GM18868 (cell line): ENCODE results near the gene PLPPR1.
"Not testable (repeated sequence)": the region's sequence is repeated elsewhere in the genome, so short reads cannot be mapped to it uniquely, and the experiment has no call there.

Experiments
- ATAC-seq: cut with Tn5 transposase; IDR thresholded peaks from one replicate; pipeline ENCODE4 v1.9.1; 2021; ENCODE audit warnings: mild to moderate bottlenecking, moderate library complexity; ENCODE audit not compliant: unreplicated experiment

PLPPR1 gene

GRCh38 chr9:101028346-101029314 is at the start of gene PLPPR1:
PLPPR1 (plus strand) TSS chr9:101028727.
- no peak for ATAC-seq

GRCh38 chr9:100989731-100990130 is 38.8 kb upstream of the PLPPR1 start:
- ATAC-seq = no peak

DNA sequence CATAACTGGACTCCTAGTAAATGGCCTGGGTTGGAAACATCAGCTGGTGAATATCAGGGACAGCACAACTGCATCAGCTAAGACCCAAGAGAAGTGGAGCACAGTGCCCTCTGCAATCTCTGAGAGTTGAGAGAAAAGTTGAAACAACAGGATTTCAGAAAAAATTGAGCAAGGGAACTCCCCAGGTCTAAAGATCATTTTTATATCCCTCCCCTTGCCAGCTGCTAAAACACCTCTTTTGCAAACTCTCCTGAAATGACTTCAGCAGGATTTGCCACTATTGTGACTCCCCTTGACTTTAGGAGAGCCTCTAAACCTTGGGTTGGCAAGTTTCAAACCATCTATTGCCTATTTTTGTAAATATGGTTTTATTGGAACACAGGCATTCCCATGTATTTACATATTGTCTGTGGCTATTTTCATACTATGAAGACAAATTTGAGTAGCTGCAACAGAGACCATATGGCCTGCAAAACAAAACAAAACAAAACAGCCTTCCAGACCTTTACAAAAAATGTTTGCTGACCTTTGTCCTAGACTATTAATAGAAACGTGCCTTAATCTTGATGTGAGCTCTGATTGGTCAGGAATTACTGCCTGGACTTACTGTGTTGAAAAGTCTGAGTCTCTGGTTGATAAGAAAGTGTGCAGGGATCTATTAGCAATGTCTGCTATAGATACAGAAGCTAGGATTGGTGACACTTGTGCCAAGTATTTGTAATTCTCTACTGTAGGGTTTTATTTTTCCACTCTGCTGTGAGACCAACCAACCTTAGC is 37.7 kb upstream of the PLPPR1 start:
- ATAC-seq = no peak

DNA sequence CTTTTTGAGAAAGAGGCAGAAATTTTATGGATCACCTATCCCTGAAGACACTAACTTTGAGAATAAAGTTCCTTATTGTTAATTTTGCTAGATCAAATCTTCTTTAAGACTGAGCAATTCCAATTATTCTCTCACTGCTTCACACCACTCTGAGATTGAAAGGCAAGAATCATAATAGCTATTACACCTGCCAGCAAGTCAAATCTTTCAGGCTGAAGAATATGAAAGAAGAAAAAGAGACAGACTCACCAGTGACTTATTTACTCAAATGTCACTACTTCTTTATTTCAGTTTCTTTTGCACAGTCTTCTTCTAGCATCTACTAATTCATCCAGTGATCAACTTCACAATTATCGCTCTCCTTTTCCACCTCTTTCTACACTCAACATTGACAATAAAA is 35.9 kb upstream of the PLPPR1 start:
- ATAC-seq = no peak

DNA sequence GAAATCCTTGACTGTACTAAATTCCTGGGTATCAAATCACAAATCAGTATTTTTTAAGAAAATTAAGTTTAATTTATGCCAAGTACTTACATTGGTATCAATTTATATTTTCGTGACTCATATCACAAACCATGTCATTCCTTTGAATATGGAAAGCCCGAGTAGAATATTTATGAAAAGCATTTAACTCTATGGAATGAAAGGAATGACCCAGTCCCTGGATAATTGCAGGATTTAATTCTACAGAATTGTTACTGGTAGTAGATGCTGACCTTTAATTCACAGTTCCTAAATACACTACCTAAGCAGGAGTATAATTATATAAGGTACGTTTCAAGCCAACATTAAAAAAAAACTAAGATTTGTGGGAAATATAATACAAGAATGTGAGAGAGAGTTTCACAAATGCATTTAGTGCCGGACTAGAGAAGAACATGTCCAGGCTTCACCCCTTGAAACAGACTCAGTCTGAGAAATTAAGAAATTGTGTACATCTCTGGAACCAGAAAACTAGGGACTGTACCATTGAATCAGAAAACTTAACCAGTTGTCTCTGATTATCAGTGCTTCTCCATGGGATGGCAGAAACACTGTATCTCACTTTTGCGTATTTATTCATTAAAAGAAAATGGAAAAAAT is 28.5 kb upstream of the PLPPR1 start:
- ATAC-seq = no peak

DNA sequence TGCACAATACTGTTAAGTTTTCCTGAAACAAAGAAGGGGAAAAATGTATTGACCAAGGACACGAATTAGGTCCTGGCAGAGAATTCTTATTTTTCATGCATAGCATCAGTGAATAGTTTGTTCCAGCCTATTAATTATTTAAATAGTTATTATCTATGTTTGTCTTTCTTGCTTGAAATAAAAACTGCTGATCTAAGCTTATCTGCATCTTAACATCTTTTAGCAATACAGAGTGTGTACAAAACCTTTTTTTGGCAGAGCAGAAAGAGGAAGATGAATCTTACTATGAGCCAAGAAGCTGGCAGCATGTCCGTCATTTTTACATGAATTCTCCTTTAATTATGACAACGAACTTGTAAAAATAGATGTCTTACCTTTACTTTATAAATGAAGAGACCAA is 23.3 kb upstream of the PLPPR1 start:
- ATAC-seq = no peak

DNA sequence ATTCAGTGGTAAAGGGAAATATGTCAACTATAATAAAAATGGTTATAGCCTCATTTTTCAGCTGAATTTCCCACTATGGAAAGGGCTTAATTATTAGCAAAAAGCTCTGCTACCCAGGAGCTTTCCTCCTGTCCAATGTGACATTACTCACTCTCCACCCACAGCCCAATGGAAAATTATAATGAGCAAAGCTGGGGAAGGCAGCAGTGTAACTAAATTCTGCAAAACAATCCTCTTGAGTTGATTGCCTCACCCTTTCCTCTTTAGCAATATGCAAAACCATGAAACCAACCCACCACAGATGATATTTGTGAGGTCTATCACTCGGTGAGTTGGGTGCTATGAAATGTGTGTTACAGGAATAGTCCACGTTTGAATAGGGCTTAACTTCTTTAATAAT is 14.0 kb upstream of the PLPPR1 start:
- no peak for ATAC-seq

GRCh38 chr9:101018467-101018866 is 10.1 kb upstream of the PLPPR1 start:
- ATAC-seq = no peak

DNA sequence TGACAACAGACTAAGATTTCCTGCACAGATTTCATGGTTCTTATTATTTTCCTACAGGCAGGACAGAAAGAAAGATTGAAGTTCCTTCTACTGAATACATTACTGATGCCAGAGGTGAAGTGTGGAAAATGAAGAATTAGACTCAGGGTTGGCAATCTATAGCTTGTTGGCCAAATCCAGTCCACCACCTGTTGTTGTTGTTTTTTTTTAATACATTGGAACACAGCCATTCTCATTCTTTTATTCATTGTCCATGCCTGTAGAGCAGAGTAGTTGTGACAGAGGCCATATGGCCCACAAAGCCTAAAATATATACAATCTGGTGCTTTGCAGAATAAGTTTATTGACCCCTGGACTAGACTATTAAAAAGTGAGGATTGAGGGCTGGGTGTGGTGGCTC is 5.8 kb upstream of the PLPPR1 start:
- no peak for ATAC-seq

DNA sequence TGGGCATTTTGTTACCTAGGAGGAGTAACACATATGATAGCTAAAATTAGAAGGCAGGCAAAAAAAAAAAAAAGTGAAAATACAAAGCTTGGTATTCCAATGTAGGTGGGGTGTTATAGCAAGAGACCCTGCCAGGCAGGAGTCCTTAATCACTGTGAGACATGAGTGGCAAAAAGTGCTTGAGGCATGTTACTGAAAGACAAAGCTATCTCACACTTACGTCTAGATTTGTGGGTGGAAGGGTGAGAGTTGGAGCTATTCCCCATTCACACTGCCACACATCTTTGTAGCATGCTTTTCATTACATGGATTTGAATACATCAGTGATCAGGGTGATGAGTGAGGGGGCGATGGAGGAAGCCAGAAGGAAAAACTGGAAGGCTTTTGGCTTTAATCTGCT is 2.6 kb upstream of the PLPPR1 start:
- no peak for ATAC-seq

DNA sequence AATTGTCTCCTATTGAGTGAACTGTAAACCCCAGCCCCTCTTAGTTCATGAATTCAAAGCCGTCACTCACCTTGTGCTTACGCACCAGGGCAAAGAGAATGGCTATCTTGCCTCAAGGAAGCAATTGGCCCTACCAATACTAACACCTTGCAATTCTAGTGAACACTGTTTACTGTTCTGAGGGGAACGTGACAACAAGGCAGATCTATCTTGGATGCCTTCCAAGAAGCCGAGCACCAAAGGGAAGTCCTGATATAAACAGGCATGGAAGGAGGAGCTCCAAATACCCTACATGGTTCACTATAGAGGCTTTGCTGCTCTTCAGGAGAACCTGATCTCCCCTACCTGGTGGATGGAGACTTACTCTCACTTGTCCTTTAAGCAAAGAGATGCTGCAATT is 1.7 kb upstream of the PLPPR1 start:
- no peak for ATAC-seq

GRCh38 chr9:101027236-101027635 is 1.3 kb upstream of the PLPPR1 start:
- ATAC-seq = no peak

GRCh38 chr9:101027733-101028345 is 688 bp upstream of the PLPPR1 start:
- no peak for ATAC-seq

DNA sequence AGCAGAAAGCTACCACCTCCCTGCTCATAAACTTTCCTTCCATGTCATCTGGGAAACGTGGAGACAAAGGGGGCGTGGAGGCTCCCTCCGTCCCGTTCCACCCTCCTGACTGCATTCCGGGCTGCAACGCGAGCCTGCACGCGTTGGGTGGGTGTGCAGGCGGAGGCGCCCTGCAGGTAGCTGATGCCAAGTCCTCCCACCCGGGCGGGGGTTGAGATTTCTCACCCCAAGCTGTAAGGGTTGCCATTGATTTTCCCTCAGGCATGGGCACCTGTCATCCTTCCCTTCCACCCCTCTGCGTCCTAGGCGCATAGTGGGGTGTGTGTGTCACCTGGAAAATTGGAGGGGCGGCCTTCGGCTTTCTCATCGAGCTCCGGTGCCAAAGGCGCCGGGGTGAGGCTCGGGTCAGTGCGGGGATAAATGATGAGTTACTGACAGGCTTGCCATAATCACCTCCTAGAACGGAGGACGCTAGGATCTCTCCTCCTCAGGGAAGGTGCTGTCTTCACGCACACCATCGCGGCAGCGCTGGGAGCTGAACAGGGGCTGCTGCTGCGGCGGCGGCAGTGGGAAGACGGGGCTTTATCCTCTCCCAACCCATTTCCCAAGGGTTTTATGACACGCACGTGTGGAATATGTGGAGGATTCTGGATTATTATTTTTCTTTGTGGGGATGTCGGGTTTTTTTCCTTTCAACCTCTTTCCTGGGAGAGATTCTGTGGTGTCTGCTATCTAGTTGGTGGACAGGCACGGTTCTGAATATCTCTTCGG is 973 bp downstream of the PLPPR1 start:
- no peak for ATAC-seq

DNA sequence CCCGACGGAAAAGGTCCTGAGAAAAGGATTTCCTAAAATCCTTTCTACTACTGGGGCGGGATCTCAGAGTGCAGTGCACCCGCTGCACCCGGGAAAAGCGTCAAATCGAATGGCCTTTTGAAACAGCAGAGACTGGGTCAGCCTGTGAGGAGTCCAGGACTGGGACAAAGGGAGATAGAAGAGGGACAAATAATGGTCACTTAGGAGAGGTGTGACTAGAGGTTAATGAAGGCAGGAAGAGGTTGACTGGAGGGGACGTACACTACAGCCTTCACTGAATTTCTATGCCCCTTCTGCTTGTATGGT is 1.5 kb downstream of the PLPPR1 start:
- no peak for ATAC-seq

DNA sequence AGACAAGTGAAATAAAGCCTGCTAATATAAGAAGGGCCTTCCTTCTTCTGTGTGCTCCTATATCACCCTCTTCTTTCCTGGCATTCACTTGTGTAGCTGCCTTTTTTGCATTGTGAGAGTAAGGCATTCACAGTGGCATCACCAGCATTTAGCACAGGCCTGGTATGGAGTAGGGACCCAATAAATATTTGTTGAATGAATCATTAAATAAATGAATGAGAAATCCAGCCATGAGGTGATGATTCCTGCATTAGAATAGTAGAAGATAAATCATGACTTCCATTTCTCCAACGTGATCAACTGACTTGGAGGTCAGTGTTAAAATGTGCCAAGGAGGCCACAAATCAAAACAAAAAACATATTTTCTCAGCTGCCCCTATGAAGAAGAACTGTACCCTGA is 3.9 kb downstream of the PLPPR1 start:
- no peak for ATAC-seq

DNA sequence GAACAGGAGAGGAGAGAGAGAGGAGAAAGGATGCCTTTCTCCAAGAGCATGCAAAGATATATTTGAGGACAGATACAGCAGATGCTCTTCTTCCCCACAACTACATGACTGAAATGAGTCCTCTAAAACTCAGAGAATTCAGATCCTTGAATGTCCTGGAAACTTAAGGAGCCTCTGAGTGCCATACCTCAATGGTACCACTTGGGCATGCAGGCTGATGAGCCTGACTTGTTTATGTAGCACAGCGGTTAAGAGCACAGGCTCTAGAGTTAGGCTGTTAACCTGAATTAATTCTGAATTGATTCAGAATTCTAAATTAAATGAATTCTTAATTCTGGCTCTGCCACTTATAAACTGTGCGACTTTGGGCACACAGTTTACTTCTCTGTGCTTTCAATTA is 5.7 kb downstream of the PLPPR1 start:
- no peak for ATAC-seq

DNA sequence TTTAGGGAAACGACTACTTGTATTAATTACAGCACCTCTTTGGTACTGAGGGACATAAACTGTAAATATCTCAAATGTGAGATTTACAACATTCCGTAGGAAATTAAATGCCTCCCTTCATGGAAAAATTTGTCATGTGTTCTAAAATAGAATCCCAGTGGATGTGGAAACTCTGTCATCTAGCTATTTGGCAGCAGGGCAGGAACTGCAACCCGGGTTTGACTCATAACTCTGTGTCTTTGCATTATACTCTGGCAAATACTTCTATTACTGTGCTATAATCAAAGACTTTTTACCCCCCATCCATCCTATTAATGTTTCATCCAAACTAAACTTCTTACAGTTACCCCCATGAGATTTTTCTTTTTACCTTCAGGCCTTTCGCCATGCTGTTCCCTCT is 6.6 kb downstream of the PLPPR1 start:
- no peak for ATAC-seq

GRCh38 chr9:101037430-101037829 is 8.9 kb downstream of the PLPPR1 start:
- no peak for ATAC-seq

- ATAC-seq = no peak
Measured at GRCh38 chr9:101038488-101038887, 10.0 kb downstream of the PLPPR1 start.

GRCh38 chr9:101039581-101039980 is 11.1 kb downstream of the PLPPR1 start:
- not testable (repeated sequence) for ATAC-seq
